Measurements from ENCODE around the gene TTC4.

Gene TTC4, protein sequence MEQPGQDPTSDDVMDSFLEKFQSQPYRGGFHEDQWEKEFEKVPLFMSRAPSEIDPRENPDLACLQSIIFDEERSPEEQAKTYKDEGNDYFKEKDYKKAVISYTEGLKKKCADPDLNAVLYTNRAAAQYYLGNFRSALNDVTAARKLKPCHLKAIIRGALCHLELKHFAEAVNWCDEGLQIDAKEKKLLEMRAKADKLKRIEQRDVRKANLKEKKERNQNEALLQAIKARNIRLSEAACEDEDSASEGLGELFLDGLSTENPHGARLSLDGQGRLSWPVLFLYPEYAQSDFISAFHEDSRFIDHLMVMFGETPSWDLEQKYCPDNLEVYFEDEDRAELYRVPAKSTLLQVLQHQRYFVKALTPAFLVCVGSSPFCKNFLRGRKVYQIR

GRCh38 chr1:54715493-54716298, at the start of gene TTC4:
Gene TTC4, plus strand, starts transcription at chr1:54715861. Its CDS starts 48 bp downstream, at chr1:54715909.
- DNase-seq (ENCODE audit: low read depth) = peak; percentile 75

DNA sequence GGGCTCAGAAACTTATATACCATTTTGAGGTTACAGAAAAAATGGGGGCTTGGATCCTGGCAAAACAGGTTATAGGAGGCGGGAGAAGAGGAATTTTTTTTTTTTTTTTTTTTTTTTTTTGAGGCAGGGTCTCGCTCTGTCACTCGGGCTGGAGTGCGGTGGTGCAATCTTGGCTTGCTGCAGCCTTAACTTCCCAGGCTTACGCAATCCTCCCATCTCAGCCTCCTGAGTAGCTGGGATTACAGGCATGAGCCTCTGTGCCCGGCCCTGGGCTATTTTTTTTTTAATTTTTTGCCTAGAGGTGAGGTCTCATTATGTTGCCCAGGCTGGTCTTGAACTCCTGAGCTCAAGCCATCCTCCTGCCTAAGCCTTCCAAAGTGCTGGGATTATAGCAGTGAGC, 49.3 kb upstream of the TTC4 start:
- no peak for DNase-seq (ENCODE audit: low read depth)

DNA sequence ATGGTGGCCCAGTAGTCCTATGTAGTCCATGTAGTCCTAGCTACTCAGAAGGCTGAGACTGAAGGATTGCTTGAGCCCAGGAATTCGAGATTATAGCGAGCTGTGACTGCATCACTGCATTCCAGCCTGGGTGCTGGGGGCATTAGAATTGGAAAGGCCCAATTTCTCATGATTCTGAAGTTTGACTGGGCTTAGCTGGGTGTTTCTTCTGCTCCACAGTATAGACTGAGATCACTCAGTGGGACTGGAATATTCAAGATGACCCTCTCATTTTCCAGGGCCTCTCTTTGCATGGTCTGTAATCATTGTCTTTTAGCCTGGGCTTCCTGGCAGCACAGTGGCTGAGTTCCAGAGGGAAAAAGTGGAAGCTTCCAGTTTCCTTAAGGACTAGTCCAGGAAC, 47.9 kb upstream of the TTC4 start:
- DNase-seq (ENCODE audit: low read depth) = no peak

- no peak for DNase-seq (ENCODE audit: low read depth)
Measured at GRCh38 chr1:54668567-54668966, 47.1 kb upstream of the TTC4 start.

DNA sequence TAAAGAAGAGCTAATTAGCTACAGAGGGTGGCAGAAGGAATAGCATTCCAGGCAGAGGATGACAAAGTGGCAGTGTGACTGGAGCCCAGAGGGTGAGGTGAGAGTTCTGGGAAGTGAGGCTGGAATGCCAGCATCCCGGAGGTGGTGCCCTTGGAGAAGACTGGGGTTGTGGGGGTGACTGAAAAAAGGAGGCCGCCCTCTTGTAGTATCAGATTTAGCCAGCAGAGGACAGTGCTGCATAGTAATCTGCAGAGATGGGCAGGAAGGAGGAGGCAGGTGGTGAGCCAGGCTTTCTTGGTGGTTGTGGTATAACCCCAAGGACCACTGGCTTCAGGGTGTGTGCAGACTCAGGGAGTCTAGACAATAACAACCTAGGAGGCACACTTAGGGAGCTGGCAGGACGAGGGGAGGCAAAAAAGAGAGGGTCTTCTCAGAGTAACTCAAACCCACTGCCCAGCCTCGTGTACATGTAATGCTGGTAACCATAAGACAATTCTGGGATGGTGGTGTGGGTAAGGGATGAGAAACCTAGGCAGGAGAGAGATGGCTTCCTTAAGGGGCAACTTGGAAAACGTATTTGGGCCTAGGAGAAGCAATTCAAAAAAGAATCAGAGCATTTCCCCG, 43.6 kb upstream of the TTC4 start:
- peak; percentile 14 for DNase-seq (ENCODE audit: low read depth)

- no peak for DNase-seq (ENCODE audit: low read depth)
Measured at GRCh38 chr1:54678776-54679643, 36.7 kb upstream of the TTC4 start.

GRCh38 chr1:54679706-54680105, 36.0 kb upstream of the TTC4 start:
- DNase-seq (ENCODE audit: low read depth) = no peak

- DNase-seq (ENCODE audit: low read depth) = no peak
Measured at GRCh38 chr1:54680387-54680786, 35.3 kb upstream of the TTC4 start.

- DNase-seq (ENCODE audit: low read depth) = no peak
Measured at GRCh38 chr1:54681358-54681757, 34.3 kb upstream of the TTC4 start.

- no peak for DNase-seq (ENCODE audit: low read depth)
Measured at GRCh38 chr1:54683453-54683852, 32.2 kb upstream of the TTC4 start.

DNA sequence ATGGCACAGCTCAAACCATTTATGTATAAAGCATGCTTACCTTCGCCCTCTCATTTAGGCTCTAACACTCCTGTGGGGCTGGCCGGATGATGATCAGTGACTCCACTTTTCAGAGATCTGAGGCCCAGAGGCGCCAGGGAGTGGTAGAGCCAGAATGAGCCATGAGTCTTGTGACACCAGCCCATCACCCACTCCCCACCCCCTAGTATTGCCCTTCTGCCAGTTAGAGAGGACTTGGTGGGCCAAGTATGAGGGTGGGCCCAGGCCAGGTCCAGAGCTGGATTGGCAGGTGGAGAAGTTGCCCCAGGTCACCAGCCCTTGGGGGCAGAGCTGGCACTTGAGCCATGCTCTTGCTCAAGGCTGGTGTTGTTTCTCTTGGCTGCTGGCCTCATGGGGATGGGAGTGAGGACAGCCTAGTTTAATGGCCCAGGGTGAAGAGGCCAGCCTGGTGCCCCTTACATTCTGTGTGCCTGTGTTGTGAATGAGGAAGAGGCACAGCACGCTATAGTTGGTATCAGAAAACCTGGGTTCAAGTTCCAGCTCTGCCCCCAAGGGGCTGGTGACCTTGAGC, 30.2 kb upstream of the TTC4 start:
- DNase-seq (ENCODE audit: low read depth) = no peak

GRCh38 chr1:54686155-54686554, 29.5 kb upstream of the TTC4 start:
- DNase-seq (ENCODE audit: low read depth) = no peak

GRCh38 chr1:54694771-54695170, 20.9 kb upstream of the TTC4 start:
- no peak for DNase-seq (ENCODE audit: low read depth)

- no peak for DNase-seq (ENCODE audit: low read depth)
Measured at GRCh38 chr1:54695221-54695620, 20.4 kb upstream of the TTC4 start.

- DNase-seq (ENCODE audit: low read depth) = no peak
Measured at GRCh38 chr1:54695764-54696163, 19.9 kb upstream of the TTC4 start.

DNA sequence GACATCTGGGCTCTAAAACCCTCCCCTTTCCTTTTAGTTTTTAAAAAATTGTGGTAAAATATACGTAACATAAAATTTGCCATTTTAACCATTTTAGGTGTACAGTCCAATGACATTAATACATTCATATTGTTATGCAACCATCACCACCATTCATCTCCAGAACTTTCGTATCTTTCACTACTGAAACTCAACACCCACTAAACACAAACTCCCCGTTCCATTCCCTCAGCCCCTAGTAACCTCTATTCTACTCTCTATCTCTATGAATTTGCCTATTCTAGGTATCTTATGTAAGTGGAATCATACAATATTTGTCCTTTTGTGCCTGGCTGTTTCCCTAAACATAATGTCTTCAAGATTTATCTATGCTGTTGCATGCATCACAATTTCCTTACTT, 19.4 kb upstream of the TTC4 start:
- no peak for DNase-seq (ENCODE audit: low read depth)

GRCh38 chr1:54697896-54698295, 17.8 kb upstream of the TTC4 start:
- no peak for DNase-seq (ENCODE audit: low read depth)

DNA sequence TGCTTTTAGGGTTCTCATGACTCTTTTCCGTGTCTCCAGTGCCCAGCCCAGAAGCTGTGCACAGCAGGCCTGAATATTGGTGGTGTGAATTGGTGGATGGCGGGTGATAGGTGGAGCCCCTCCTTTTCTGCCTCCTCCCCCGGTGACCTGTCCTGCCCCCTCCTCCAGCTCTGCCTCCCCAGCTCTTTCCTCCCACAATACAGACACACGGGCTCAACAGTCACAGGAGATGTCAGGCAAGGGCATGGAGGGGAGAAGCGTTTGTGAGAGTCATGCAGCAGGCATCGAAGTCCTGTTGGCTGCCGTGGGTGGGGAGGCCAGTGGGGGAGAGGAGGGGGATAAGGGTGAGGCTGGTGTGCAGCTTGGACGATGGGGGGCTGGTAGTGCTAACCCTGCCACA, 17.3 kb upstream of the TTC4 start:
- no peak for DNase-seq (ENCODE audit: low read depth)

DNA sequence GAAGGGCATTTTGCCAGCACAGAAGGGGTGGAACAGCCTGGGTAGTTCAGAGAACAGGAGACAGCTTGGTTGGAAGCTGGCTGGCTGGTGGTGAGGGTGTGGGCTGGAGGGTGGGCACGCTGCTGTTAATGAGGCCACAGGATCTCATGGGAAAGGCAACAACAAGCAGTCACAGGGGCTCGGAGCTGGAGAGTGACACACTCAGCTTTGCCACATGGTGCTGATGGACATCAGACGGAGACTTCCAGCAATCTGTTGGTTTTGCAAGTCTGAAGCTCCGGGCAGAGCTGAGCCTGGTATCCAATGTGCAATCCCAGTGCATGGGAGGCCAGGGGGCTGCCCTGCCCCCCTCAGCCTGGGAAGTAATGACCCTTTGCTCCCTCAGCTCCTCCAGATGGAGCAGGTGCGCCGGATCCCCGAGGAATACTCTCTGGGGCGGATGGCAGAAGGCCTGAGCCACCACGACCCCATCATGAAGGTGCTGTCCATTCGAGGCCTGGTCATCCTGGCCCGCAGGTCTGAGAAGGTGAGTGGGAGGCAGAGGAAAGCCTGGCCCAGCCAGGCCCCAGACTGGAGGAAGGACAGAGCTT, 15.6 kb upstream of the TTC4 start:
- DNase-seq (ENCODE audit: low read depth) = no peak

GRCh38 chr1:54701066-54701465, 14.6 kb upstream of the TTC4 start:
- DNase-seq (ENCODE audit: low read depth) = no peak

GRCh38 chr1:54701996-54702395, 13.7 kb upstream of the TTC4 start:
- no peak for DNase-seq (ENCODE audit: low read depth)

All from fibroblast of gingiva (primary cell).